A673 (cell line): ENCODE data around the gene UBA52.

Experiments used
- EZH2 ChIP-seq: fragments of 200-600 bp; sonication (generic); IDR thresholded peaks from 2 replicates; pipeline ENCODE4 v1.6.1; 2017; ENCODE audit warnings: borderline replicate concordance, low read depth, mild to moderate bottlenecking, mixed read lengths, antibody characterized with exemption, low read length; ENCODE audit not compliant: poor library complexity, severe bottlenecking
- TF ChIP-seq, protein P1 (sequence below): fragments of 300-800, 200-600 bp; sonication (generic); conservative IDR thresholded peaks from 2 replicates; pipeline ENCODE4 v1.5.1; 2017; ENCODE audit warnings: low read depth, mild to moderate bottlenecking, antibody characterized with exemption, low read length, moderate library complexity, mixed read lengths

DNA sequence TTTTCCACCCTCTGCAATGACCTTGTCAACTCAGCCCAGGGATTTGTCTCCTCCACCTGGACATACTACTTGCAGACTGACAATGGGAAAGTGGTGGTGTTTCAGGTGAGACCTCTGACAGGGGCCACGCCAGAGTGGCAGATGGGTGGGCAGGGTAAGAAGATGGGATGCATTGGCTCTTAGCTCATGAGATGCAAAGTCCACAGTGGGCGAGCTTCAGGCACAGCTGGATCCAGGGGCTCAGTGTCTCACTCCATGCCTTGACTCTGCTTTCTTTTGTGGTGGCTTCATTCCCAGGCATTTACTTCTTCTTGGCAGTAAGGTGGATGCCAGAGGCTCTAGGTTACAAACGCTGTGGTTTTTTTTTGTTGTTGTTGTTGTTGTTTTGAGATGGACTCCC lies 44.4 kb downstream of the UBA52 start:
- TF ChIP-seq, protein P1, sequence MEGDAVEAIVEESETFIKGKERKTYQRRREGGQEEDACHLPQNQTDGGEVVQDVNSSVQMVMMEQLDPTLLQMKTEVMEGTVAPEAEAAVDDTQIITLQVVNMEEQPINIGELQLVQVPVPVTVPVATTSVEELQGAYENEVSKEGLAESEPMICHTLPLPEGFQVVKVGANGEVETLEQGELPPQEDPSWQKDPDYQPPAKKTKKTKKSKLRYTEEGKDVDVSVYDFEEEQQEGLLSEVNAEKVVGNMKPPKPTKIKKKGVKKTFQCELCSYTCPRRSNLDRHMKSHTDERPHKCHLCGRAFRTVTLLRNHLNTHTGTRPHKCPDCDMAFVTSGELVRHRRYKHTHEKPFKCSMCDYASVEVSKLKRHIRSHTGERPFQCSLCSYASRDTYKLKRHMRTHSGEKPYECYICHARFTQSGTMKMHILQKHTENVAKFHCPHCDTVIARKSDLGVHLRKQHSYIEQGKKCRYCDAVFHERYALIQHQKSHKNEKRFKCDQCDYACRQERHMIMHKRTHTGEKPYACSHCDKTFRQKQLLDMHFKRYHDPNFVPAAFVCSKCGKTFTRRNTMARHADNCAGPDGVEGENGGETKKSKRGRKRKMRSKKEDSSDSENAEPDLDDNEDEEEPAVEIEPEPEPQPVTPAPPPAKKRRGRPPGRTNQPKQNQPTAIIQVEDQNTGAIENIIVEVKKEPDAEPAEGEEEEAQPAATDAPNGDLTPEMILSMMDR = no peak
- TF ChIP-seq EZH2 = no peak
